GM18861 (cell line): ENCODE data around the gene TMCO4.

Experiments used
- ATAC-seq: cut with Tn5 transposase; IDR thresholded peaks from one replicate; pipeline ENCODE4 v1.9.1; 2021; ENCODE audit not compliant: unreplicated experiment

Gene TMCO4

DNA sequence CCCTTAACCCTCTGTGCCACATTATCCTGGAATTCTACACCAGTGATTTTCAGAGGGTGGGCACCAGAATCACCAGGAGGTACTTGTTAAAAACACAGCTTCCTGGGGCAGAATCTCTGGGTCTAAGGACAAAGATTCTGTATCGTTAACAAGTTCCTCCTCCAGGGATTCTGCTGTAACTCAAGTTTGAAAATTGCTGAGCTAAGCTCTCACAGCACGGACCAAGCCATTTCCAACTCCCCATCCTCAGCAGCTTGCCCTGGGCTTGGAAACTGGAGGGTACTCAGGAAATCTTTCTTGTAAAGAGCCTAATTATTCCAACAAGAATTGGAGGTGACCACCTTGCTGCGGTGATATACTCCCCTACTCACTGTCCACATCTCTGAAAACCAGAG, 48.8 kb downstream of the TMCO4 start:
- ATAC-seq, result no peak

DNA sequence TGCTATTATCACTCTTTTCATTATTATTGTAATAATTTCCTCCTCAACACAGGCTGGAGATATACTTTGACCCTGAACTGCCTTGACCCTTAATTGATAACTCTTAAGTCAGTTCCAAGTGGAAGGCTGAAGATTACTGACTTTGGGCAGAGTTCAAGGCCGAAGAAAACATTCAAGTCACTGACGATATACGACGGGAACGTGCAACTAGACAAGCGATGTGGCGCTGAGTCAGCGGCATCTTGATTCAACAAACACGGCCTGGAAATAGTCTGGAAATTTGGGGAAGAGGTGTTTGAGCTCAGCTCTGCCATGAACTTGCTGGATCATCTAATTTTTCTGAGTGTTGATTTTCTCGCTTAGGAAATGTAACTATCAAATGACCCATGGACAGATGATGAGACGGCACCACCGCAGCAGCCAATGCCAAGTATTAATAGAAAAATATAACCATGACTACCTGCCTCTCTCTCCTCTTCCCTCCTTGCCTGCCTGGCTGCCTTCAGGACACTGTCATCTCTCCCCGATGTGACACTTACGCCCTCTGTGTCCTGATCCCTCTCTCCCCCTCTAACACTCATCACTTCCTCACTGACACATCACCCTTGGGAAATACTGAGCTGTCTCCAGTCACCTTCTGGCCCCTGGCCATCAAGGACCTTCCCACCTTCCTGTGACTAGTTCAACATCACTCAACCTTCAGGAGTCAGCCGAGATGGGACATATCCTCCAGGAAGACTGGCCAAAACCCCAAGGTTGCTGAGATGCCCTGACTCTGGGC, 49.4 kb downstream of the TMCO4 start:
- no peak for ATAC-seq

DNA sequence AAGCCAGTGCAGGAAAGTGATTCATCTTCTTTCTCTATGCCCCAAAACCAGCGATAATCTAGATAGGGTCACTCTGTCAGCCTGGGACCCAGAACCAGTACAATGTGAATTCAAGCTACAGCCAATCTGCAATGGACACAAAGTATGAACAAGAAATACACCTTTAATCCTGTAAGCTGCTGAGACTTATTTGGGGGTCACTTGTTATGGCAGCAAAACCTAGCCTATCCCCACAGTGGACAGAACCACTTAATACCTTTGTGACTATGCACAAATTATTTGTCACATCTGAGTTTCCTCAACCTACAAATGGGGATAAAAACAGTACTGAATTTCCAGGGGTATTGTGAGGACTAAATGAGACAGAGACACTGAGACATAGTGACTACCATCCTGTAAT, 50.0 kb downstream of the TMCO4 start:
- ATAC-seq, result no peak

DNA sequence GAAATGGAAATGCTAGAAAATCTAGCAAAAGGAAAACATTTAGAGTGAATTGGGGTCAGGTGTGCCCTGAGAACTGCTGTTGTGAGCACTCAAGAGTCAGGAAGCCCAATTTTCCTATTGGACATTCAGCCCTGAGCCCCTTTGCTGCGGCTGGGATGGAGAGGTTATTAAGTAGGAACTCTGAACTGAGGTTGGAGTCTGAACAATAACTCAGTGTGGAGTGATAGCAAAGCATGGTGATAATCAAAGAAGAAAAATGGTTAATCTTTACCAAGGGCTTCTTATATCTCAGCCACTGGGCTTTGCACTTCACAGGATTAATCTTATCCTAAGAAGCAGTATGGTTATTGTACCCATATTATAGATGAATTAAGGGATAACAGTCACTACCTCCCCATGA, 52.0 kb downstream of the TMCO4 start:
- no peak for ATAC-seq

DNA sequence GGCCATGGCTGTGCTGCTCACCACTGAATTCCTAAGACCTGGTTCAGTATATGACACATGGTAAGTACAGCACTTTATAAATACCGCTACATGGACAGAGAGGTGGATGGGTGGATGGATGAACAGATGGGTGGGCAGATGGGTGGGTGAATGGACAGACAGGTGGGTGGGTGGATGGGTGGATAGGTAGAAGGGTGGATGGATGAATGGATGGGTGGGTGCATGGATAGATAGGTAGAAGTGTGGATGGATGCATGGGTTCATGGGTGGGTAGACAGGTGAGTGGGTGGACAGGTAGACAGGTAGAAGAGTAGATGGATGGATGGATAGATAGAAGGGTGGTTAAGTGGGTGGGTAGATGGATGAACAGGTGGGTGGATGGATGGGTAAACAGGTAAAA, 54.8 kb downstream of the TMCO4 start:
- ATAC-seq, result no peak

DNA sequence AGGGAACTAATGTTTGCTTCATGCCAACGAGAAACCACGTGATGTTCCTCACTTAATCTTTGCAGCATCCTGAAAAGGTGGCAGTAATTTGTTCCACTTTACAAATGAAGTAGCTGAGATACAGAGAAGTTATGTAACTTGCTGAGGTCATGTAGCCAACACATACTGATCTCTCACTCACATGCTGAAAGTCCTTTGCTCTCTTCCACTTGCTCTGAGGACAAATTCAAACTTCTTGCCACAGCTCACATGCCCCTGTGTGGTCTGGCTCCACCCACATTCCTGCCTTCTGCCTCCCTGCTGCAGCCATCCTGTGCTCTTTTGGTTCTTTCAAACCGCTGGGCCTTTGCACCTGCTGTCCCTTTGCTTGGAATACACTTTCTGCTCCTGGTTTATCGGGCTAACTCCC, 55.4 kb downstream of the TMCO4 start:
- ATAC-seq, result no peak

DNA sequence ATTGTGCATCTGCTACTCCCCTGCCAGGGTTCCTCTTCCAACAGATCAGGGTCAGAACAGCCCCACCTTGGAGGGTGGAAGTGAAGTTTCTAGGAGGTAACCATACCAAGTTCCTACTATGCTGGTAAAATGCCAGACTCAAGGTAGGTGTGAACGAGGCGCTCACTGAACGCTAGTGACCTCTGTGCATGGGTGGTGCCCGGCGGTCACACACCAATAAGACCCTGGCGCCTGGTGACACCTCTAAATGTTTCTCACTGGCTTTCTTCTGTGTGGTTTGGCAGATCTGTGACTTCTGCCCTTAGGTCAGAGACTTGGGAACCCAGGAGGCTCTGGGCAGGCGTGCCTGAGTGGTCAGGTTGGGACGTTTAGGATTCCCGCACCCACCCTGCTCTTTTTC, 55.9 kb downstream of the TMCO4 start:
- no peak for ATAC-seq

DNA sequence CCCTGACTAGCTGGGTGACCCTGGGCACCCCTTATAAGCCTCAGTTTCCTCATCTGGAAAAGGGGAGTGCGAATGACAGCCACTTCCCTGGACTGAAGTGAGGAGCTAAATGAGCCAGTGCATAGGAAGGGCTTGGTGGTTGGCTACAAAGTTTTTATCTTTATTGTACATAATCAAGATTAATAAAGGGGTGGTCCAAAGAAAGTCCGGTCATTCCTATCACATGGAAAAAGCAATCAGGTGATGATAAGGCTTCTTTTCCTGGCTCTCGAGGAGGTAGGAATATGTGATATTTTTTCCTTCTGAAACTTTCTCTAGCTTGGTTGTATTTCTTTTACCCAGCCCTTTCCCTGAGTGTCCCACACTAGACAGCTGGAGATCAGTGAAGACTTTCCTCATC, 56.5 kb downstream of the TMCO4 start:
- no peak for ATAC-seq

DNA sequence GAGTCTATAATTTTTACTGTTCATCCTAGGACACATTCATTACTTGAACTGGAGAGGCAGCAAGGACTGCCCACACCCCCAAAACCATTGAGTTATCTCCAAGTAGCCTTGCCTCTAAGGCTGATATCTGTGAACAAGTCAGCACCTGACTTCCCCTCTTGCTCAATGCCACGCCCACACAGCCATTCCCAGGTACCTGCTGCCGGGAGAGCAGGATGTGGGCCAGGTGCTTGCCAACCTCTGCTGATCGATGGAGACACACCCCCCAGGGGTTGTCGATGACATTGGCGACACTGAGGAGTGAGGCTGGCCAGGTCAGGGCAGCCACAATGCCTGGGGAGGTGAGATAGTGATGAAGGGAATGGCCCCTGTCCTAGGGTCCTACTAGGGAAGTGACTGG, 60.1 kb downstream of the TMCO4 start:
- no peak for ATAC-seq

DNA sequence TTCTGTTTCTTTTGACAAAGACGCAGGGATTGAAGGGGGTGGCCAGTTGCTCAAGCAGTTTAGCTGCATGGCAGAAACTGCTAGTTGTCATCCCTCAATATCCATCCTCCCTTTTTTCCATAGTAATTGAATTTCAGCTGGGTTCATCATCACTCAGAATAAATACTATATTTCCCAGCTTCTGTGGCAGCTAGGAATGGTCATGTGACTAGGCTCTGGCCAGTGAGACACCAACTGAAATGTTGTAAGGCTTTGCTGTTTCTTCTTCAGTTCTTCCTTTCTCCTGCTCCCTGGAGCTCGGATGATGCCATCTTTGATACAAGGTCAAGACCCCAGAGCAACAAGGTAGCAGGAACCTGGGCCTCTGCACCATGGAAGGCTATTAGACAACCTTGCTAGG, 61.0 kb downstream of the TMCO4 start:
- ATAC-seq, result no peak

DNA sequence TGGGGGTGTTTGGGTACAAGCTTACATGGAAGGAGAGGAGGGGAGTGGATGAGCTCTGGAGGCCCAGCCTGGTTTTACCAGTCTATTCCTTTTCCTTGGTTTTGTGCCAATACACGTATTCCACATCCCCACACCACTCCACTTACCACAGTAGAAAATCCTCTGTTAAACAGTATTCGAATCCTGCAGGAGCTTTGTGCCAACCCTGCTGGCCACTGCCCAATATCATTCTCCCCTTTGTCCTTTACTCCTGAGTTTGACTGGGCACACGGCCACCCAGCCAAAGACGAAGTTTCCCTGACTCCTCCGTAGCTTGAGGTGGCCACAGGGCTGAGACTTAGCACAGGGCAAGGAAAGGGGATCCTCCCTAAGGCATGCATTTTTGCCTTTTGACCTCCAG, 61.6 kb downstream of the TMCO4 start:
- ATAC-seq, result no peak

DNA sequence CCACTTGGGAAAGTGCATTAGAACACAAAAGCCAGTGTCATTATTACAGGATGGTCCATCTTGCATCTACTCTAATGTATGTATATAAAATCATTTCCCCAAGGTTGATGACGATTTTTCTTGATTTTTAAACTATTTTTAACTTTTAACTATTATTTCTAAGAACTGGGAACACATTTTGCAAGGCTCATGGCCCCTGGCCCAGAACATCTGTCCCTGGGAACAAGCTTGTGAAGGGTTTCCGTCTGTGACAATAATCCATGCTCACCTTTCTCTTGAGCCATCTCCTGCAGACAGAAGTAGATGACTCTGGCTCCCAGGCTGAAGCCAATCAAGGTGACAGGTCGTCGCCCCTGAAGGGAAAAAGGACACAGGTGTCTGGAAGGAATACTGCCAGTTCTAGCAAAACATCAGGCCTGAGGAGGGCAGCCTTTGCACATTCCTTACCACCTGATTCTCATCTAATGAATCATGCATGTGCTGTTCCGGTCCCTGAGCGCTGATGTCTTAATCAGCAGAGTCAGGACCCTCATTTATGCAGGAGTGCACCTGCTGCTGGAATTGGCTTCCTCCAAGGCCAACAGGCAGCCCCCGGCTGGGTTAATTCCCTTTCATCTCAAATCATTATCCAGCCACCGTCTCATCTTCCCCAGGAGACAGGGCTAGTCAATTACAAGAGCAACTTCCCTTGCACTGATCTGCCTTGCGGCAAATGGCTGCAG, 62.5 kb downstream of the TMCO4 start:
- no peak for ATAC-seq

DNA sequence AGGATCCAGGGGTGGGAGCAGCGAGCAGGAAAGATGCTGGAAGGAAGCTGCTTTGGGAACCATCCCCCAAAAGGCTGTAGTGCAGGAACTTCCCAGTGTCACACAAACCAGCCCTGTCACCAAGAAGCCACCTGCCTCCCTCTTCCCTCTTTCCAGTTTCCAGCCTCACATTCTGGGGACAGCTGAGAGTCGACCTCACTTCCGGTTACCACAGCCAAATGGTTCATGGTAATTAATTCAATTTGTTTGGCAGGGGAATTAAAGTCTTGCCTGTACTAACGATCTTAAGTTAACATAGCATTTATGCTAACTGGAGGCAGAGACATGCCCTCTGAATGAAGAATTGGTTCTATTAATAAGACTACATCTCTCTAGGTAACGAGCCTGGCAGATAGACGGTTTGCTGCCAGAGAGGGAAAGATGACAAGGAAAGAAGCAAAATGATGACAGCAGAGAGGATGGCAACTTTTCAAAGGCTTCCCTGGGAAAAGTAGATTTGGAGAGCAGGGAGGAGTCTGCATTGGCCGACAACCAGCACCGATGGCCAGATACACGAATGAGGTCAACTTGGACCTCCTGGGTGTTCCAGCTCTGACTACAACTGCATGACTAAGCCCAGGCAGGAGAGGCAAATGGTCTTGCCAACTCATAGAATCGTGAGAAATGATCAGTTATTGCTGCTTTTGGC, 64.1 kb downstream of the TMCO4 start:
- no peak for ATAC-seq

DNA sequence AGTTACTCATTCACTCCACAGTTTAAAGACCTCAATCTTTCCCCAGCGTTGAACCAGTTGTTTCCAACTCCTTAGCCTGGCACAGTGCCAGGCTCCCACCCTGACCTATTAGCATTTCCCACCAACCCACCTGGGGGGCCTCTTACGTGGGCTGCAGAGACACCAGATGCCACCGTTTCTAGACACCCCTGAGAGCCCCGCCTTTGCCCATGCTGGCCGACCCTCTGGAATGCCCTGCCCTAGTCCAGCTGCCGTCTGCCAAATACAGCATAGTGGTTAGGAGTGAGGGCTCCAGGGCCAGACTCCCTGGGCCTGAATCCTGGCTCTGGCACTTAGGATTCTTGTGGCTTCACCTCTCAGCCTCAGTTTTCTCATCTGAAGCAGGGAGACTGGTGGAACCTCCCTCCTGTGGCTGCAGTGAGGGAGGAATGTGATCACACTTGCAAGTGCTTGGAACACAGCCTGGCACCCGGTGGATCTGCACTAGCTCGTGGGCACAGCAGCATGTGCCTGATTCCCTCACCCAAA, 65.2 kb downstream of the TMCO4 start:
- ATAC-seq, result no peak

DNA sequence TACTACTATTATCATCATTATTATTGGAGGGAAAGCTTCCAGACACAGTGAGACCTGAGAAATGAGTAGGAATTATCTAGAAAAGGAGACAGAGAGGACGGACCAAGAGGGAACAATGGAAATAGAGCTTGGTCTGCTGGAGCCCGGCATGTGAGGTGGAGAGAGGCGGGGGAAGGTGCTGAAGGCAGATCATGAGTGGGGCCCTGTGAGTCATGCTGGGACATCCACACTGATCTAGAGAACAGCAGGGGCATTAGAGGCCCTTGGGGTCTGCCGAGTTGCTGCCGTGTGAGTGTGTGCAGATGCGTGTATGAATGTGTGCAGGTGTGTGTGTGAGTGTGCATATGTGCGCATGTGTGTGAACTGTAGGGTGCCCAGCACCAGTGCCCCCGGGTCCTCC, 65.7 kb downstream of the TMCO4 start:
- no peak for ATAC-seq

DNA sequence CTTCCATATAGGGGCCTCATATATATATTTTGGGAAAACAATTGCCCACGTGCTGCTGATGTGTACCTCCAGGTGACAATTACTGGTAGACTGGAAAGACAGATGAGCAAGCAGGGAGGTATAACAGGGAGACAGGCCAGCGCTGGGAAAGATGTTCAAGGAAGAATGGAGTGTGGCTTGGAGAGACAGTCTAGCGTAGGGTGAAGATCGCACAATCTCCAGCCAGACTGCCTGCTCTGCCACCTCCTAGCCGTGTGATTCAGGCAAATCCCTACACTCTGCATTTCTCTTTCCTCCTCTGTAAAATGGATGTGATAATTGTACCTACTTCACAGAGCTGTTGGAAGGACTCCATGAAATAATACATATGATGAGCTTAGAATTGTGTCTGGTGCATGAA, 66.1 kb downstream of the TMCO4 start:
- no peak for ATAC-seq

DNA sequence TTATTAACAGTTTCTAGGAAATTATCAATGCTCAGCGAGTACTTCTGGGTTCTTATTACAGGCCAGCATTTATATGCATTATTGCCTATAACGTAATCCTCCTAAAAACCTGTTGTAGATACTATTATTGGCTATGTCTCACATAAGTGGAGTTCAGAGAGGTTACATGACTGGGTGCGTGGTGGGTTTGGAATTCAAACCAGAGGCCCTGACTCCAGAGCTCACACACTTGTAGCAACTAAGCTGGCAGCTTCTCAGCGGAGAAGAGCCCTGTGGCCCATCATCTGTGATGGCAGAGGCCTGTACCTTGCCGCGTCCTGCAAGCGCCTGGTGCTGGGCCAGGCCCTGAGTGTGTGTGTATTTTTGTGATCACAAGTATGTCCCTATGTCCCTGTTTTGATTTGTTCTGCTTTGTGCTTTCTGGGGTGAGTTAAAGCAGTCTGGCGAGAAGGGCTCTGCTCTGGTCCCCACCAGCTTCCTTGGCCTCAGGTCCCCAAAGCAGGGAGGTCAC, 68.3 kb downstream of the TMCO4 start:
- no peak for ATAC-seq

DNA sequence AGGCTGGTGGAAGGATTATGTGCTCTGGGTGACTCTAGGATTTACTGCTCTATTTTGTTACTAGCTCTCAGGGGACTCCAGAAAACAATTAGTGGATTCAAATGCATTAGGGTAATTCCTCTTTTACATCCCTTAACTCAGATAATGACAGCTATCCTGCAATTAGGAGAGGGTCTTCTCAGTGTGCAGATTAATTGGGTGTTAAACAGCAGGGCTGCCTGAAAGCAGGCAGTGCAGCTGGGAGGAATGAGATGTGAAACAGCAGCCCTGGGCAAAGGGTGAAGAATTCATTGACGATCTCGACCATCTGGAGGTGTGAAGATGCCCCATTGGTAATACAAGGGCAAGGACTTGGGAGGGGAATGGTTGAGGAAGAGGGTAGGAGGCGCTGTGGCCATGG, 68.9 kb downstream of the TMCO4 start:
- ATAC-seq, result no peak

DNA sequence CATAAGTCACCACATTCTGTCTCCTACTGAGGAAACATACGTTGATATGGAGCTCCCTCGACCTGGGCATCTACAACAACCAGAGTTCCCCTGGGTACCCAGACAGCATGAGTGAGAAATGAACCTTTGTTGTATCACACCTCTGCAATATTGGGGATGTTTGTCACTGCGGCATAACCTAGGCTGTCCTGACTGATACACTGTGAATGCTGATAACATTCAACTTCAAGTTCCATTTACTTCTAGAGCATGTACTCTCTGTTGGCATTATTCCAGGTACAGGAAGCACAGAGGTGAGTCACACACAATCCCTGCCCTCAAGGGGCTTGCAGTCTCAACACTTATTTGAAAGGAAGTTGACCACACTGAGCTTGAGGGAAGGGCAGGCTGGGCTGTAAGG, 69.5 kb downstream of the TMCO4 start:
- ATAC-seq, result no peak

DNA sequence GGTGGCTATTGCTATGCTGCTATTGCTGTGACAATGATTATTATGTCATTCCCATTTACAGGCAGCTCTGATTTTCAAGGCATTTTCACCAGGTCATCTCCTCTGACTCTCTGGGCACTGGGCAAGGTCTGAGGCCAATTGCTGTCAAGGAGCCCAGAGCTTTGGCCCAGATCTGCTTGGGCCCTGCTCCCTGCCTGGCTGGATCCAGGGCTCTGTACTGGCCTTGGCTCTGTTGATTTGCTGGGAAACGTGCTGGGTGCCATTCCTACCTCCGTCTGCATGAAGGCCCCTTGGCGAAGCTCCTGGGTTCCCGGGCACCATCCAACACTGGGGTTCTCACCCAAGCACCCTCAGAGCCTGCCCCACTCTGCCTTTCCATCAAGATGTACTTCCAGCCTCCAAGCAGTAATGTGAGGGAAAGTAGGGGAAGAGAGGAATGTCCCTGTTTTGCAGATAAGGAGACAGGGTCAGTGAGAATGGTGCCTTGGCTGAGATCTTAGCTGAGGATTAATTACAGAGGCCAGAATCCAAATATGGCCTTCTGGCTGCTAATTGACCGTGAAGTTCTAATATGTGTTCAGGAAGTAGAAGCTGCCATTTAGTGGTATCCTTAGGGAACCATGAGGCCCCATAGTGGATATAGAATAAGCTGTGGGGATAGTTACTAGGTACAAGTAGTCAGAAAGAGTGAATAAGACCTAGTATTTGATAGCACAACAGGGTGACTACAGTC, 71.1 kb downstream of the TMCO4 start:
- ATAC-seq, result no peak

DNA sequence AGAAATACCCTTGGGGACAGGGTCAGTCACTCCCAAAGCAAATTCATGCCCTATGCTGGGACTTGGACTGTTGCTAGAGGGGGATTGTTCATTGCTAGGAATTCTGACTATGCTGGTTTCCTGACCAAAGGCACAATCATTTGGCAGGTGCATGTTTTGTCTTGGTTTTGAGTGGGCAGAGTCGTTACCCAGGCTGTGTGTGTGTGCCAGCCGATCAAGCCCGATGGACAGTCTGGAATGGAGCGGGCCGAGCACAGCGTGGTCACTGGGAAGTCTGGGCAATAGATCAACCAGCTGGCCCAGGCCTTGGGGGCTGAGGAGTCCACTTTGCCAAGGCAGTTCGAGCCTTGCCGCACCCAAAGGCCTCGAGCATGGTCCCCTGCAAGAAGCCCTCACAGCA, 74.1 kb downstream of the TMCO4 start:
- no peak for ATAC-seq
